GM23248 (cell line): ENCODE measurements around the gene RABGAP1L.

Experiments used
- EZH2 ChIP-seq: fragments of 200-600 bp; sonication (generic); IDR thresholded peaks from 2 replicates; pipeline ENCODE4 v1.6.1; 2018; ENCODE audit warnings: antibody characterized with exemption, mild to moderate bottlenecking; ENCODE audit not compliant: insufficient read depth, poor library complexity, severe bottlenecking
- EZH2phosphoT487 ChIP-seq: fragments of 200-600 bp; sonication (generic); IDR thresholded peaks from 2 replicates; pipeline ENCODE4 v1.6.1; 2018; ENCODE audit warnings: antibody characterized with exemption, moderate library complexity, mild to moderate bottlenecking, low read depth; ENCODE audit not compliant: insufficient read depth

GRCh38 chr1:174769961-174770549 is 610.7 kb downstream of the RABGAP1L start:
- no peak for TF ChIP-seq EZH2
- TF ChIP-seq EZH2phosphoT487: no peak
